DMS53 treated with DMSO at 0.1 percent for 48 hours (cell line): ENCODE results near the gene KRT25.
"Not testable (repeated sequence)": the region's sequence is repeated elsewhere in the genome, so short reads cannot be mapped to it uniquely, and the experiment has no call there.

Experiments
- DNase-seq: peaks from one replicate; lab custom pipeline; 2025; ENCODE audit not compliant: unreplicated experiment; lab: John Stamatoyannopoulos, UW

The KRT25 gene

GRCh38 chr17:40753804-40754203 is 1.3 kb downstream of the KRT25 start:
- no peak for DNase-seq

GRCh38 chr17:40751065-40751464 is 4.1 kb downstream of the KRT25 start:
- DNase-seq: no peak

GRCh38 chr17:40750391-40750790 is 4.7 kb downstream of the KRT25 start:
- no peak for DNase-seq

DNA sequence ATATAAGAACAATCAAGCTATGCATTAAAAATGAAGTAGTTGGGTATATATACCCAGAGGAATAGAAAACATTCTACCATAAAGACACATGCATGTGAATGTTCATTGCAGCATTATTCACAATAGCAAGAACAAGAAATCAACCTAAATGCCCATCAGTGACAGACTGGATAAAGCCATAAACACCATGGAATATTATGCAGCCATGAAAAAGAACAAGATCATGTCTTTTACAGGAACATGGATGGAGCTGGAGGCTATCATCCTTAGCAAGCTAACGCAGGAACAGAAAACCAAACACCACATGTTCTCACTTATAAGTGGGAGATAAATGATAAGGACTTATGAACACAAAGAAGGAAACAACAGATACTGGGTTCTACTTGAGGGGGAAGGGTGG is 6.5 kb downstream of the KRT25 start:
- DNase-seq: not testable (repeated sequence)

DNA sequence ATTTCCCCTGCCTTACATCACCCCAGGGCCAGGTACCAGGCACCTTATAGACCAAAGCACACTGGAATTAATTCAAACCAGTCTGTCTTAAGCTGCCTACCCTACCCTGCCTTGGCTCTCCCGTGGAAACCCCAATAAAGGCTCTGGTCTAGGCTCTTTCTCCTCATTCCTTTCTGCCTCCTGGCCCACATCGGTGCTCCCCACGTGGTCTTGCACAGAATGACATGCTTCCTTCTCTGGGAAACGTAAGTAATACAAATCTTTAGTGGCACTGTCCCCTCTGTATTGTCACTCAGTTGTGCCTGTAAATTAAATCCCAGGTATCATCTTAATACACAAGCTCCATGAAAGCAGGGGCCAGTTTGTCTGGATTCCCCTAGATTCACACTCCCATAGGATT is 16.6 kb downstream of the KRT25 start:
- no peak for DNase-seq

DNA sequence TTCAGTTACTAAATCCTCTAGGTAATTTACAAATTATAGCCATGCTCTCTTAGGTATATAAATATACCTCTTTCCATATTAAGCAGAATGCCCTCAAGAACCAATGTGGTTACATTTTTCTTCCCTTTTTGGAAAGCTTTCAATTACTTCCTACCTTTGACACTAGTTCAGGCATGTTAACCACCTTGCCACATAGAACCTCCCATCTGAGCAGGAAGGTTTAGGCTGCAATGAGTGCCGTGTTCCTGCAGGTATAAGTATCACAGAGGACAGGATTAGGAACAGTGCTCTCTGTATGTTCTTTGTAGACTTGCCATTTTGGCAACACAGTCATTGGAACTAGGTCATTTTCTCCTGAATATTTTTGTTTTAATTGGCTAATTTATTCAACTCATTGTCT is 20.1 kb downstream of the KRT25 start:
- DNase-seq: no peak

GRCh38 chr17:40734018-40734417 is 21.1 kb downstream of the KRT25 start:
- no peak for DNase-seq

DNA sequence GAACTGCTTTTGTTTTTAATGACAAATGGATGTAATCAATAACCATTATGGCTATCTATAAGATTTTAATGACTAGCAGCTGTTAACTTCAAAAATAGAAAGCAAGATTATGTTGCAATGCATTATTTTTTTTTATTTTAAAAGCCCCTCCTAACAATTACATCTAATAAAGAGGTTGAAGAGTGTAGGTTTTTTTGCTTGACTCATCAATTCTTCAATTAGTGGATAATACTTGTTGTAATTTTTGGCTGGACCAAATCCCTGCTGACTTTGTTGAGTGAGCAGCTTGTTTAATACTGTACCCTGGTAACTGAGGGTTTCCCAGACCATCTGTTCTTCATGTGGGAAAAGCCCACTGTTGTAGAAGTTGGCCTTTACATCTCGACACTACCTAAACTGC is 24.2 kb downstream of the KRT25 start:
- DNase-seq: no peak

GRCh38 chr17:40727447-40728231 is 27.5 kb downstream of the KRT25 start:
- DNase-seq: no peak

DNA sequence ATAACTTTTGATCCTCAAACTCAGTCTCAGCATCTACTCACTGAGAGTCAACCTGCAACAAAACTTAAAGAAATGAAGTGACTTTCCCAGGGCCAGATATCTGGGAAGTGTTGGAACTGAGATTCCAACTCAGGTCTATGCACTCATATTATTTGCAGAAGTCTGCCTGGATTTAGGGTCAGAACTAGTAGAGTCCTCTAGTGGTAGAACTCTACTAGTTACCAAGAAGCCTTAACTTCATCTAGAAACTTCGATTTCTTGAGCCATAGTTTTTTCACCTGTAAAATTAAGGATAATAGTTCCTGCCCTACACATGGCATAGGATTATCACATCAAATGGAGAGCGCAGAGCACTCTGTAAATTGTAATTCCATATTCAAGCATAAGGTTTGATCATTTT is 28.2 kb downstream of the KRT25 start:
- no peak for DNase-seq

DNA sequence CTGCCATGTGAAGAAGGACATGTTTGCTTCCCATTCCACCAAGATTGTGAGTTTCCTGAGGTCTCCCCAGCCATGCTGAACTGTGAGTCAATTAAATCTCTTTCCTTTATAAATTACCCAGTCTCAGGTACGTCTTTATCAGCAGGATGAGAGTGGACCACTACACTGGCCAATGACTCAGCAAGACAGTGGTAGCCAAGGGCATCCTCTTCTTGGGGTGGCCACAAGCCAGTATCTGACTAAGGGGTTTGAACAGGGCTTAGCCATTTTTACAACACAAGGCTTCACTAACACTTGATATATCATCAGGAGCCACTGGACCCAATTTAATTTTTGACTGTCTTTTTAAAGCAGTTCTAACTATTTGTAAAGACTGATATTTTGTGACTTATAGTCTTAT is 30.5 kb downstream of the KRT25 start:
- DNase-seq: no peak

DNA sequence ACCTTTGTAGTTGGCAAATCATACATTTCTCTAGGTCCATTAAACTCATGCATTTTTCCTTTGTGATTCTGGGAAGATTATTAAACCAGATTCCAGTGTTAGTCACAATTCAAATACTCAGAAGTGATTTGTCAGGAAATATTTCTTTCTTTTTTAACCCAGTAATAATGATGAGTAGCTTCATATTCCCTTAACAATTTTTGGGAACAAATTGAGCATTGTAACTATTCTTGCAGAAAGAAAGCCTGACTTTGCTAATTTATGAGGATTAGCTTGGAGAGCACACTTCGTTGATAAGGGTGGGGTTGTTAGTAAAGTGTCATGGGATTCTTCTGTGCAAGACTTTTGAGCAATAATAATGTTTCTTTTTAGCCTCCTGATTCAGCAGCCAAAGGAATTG is 32.9 kb downstream of the KRT25 start:
- DNase-seq: no peak

DNA sequence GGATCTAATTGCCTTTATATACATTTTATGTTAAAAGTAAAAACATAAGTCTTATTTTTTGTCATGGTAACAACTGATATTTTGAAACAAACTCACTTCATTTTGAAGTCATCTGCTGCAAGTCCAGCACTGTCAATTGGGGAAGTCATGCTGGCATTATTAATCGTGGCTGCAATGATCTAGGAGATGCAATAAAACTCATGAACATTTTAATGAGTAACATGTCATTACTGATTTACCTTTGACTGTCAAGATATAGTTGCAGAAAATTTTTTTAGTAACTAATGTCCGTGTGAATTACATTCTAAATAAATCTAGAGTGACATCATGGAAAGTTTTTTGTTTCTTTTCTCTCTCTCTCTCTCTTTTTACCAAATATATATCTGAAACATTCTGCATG is 34.2 kb downstream of the KRT25 start:
- DNase-seq: no peak

GRCh38 chr17:40718930-40719329 is 36.2 kb downstream of the KRT25 start:
- no peak for DNase-seq

DNA sequence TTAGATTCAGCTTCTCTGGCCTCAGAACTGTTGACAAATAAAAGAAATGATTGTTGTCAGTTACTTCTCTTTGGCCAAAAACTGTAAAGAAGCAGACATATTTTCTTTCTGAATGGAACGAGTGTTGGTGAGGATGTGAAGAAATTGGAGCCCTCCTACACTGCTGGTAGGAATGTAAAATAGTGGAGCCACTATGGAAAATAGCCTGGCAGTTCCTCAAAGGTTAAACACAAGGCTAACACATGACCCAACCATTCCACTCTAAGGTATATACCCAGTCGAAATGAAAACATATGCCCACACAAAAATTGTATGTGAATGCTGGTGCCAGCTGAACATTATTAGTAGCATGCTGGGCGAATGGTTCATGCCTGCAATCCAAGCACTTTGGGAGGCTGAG is 37.4 kb downstream of the KRT25 start:
- no peak for DNase-seq

- no peak for DNase-seq
Observed at GRCh38 chr17:40714473-40714872, 40.7 kb downstream of the KRT25 start.

- DNase-seq: no peak
Observed at GRCh38 chr17:40707745-40708144, 47.4 kb downstream of the KRT25 start.

GRCh38 chr17:40705584-40705983 is 49.5 kb downstream of the KRT25 start:
- DNase-seq: no peak

- DNase-seq: no peak
Observed at GRCh38 chr17:40703652-40704051, 51.5 kb downstream of the KRT25 start, which contains the start of gene KRT24. Gene KRT24, minus strand, starts transcription at chr17:40703752. Its CDS starts 59 bp downstream, at chr17:40703693.

DNA sequence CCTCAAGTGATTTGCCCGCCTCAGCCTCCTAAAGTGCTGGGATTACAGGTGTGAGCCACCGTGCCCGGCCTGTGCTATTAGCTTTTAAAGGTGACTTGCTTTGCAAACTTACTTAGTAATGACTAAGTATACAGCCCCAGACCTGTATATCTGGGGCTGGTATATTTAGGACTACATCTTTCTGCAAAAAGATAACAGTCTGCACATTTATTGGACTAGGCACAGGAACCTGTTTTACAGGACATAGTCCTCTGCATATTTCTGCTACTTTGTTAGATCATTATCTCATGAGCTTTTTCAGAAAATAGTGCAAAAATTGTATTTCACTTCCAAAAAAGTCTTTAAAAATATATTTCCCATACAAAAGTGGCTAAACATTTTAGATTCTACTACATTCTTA is 52.9 kb downstream of the KRT25 start:
- no peak for DNase-seq

DNA sequence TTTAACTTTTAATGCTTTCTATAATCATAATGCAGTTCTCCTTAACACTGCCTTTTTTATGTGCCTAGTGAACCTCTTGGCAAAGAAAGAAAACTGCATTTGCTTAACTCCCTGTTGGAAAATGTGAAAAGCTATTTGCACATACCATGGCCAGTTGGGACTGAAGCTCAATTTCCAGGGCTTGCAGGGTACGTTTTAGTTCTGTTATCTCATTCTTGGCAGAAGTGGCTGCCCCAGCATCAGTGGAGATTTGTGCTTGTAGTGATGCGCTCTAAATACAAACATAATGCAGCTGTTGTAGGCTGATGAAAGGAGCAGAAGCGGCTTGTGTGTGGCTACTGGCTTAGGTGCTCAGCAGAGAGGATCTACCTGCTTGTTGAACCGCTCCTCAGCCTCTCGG is 55.3 kb downstream of the KRT25 start:
- no peak for DNase-seq

- no peak for DNase-seq
Observed at GRCh38 chr17:40699371-40699770, 55.8 kb downstream of the KRT25 start.
